ENCODE measurements around the gene PAPPA. TPM values are rescaled to one million over a fixed set of nuclear protein-coding genes. Genes with fewer than 3 reads are reported as not detected.

PAPPA gene
- total RNA-seq, 3 donors from 2014 or later, result 0.61 to 2.5 (median 1.9) TPM

DNA sequence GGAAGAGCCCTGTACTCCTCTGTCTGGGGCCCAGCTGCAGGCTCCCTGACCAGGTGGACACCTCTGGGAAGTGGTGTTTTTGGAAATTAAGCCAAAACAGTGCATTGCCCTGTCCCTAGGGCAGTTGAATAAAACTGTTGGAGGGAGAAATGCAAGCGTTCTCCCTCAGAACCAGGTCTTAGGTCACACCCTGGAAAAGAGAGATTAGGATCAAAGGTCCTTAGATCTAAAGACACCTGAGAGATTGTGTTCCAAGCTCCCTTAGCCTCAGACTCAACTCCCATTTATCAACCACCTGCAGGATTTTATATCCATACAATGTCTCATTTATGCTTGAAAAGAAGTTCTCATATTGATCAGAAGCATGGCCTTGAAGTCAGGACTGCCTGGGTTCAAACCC lies 64.8 kb downstream of the PAPPA start:
- DNase-seq, result no peak
- TF ChIP-seq, protein P1, sequence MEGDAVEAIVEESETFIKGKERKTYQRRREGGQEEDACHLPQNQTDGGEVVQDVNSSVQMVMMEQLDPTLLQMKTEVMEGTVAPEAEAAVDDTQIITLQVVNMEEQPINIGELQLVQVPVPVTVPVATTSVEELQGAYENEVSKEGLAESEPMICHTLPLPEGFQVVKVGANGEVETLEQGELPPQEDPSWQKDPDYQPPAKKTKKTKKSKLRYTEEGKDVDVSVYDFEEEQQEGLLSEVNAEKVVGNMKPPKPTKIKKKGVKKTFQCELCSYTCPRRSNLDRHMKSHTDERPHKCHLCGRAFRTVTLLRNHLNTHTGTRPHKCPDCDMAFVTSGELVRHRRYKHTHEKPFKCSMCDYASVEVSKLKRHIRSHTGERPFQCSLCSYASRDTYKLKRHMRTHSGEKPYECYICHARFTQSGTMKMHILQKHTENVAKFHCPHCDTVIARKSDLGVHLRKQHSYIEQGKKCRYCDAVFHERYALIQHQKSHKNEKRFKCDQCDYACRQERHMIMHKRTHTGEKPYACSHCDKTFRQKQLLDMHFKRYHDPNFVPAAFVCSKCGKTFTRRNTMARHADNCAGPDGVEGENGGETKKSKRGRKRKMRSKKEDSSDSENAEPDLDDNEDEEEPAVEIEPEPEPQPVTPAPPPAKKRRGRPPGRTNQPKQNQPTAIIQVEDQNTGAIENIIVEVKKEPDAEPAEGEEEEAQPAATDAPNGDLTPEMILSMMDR (IDR thresholded peaks at IDR 0.05), result no peak
- intact Hi-C loops (cut with DNase I, micrococcal nuclease), result no loop called here
- Histone ChIP-seq H3K4me3 (no peak overlapping the region), H3K9me3 (no peaks in the 10 kb centered on the region), H3K4me1 (ENCODE audit: low read depth) (no peaks in the 10 kb centered on the region), H3K36me3 (ENCODE audit: low read depth) (no peaks in the 10 kb centered on the region)
- ATAC-seq, result peak; percentile 50

DNA sequence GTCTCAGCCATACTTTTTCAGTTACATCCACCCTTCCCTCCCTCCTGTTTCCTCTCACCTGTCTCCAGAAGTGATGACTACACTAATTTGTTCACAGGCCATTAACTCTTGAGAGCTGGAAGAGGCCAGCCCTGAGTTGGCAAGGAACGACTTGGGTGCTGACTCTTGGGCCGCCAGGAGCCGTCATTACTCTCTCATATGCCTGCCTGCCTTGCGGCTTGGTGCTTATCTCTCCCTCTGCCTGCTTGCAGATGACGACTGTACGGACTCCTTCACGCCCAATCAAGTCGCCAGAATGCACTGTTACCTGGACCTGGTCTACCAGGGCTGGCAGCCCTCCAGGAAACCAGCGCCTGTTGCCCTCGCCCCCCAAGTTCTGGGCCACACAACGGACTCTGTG lies 66.1 kb downstream of the PAPPA start:
- Histone ChIP-seq H3K9me3 (no peaks in the 10 kb centered on the region), H3K36me3 (ENCODE audit: low read depth) (no peaks in the 10 kb centered on the region), H3K4me1 (ENCODE audit: low read depth) (no peaks in the 10 kb centered on the region), H3K4me3 (no peak overlapping the region)
- intact Hi-C loops (cut with DNase I, micrococcal nuclease), result no loop called here
- TF ChIP-seq, protein P1 (IDR thresholded peaks at IDR 0.05), result no peak
- DNase-seq, result no peak
- ATAC-seq, result no peak

DNA sequence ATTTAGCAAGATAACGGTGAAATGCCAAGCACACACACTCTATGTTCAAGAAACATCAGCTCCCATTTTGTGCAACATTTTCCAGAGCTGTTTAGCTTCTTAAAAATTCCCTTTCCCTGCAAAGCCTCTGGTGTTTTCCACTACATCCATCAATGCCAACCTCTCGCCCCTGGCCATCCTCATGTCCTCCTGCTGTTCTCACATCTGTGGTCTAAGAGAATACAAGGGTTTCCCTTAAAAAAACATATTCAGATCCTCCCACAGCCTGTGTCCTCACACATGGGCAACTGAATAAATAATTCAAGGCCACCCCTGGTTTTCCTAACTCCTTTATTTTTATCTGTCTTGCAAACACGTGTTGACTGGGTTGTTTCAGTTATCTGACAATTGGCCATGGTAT lies 70.3 kb downstream of the PAPPA start:
- intact Hi-C loops (cut with DNase I, micrococcal nuclease), result no loop called here
- no peaks in the 10 kb centered on the region for H3K4me1 ChIP-seq (ENCODE audit: low read depth)
- ATAC-seq (no peak), DNase-seq (no peak)
- no peaks in the 10 kb centered on the region for H3K9me3 ChIP-seq
- no peak overlapping the region for H3K4me3 ChIP-seq
- TF ChIP-seq, protein P1 (IDR thresholded peaks at IDR 0.05), result no peak
- no peaks in the 10 kb centered on the region for H3K36me3 ChIP-seq (ENCODE audit: low read depth)

DNA sequence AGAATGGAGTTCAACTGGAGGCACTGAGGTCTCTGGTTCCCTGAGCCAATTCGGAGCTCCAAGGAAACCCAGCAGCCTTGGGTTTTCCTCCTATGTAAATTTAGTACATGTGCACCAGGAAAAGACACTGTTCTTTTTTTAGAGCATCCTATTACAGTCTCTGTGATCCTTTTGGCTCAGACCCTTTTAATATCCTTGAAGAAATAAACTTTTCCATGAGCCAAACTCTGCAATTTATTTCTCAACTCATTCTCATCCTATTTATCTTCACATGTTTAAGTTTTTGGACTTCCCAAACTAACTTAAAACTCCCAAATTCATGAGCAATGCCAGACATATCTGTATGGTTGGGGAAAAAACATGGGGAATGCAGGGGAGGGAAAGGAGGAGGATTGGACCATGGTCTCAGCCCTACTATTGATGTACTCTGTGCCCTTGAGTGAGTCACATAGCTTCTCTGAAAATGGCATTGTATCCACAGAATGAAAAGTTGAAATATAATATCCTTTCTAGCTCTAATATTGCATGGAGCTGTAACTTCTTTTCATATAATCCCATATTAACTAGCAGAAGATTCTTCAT lies 76.6 kb downstream of the PAPPA start:
- H3K9me3 ChIP-seq, result no peaks in the 10 kb centered on the region
- ATAC-seq, result no peak
- intact Hi-C loops (cut with DNase I, micrococcal nuclease), result no loop called here
- no peaks in the 10 kb centered on the region for H3K36me3 ChIP-seq (ENCODE audit: low read depth)
- no peak overlapping the region for H3K4me3 ChIP-seq
- TF ChIP-seq, protein P1 (IDR thresholded peaks at IDR 0.05), result no peak
- DNase-seq, result no peak
- no peaks in the 10 kb centered on the region for H3K4me1 ChIP-seq (ENCODE audit: low read depth)

DNA sequence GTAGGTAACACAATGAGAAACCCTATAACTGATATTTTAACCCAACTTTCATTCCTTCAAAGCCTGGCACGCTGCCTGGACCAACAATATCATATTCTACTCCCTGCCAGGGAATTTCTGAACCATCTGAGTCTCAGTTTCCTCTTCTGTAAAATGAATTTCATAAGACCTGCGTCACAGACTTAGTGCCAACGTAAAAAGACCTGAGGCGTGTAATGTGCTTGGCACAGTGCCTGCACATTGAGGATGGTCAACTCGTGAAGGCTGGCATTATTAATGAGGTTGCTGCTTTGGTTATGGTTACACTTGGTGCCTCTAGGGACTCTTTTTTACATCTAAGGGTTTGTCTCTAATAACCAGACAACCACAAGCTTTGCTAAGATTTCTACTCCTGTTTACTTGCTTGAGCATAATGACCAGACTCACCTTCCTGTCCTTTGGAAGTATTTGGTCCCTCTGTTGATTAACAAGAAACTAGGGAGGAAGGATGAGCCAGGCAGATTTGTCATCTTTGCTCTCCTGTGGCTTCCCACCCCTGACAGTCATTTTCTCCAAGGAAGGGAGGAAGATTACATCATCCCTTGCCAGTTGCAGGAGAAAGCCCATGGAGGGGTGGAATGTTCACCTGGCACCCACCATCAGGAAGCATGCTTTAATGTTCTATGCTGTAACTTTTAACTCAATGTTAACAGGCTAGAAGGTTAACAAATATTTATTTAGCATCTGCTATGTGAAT lies 79.0 kb downstream of the PAPPA start:
- intact Hi-C loops (cut with DNase I, micrococcal nuclease), result no loop called here
- Histone ChIP-seq H3K36me3 (ENCODE audit: low read depth) (no peaks in the 10 kb centered on the region), H3K4me3 (no peak overlapping the region), H3K4me1 (ENCODE audit: low read depth) (no peaks in the 10 kb centered on the region), H3K9me3 (no peaks in the 10 kb centered on the region)
- ATAC-seq, result no peak
- TF ChIP-seq, protein P1 (IDR thresholded peaks at IDR 0.05), result no peak
- no peak for DNase-seq
